ENCODE measurements around the gene STIMATE. TPM values are rescaled to one million over a fixed set of nuclear protein-coding genes. Genes with fewer than 3 reads are reported as not detected.

STIMATE gene
- total RNA-seq, 1 donor: 18.5 TPM

DNA sequence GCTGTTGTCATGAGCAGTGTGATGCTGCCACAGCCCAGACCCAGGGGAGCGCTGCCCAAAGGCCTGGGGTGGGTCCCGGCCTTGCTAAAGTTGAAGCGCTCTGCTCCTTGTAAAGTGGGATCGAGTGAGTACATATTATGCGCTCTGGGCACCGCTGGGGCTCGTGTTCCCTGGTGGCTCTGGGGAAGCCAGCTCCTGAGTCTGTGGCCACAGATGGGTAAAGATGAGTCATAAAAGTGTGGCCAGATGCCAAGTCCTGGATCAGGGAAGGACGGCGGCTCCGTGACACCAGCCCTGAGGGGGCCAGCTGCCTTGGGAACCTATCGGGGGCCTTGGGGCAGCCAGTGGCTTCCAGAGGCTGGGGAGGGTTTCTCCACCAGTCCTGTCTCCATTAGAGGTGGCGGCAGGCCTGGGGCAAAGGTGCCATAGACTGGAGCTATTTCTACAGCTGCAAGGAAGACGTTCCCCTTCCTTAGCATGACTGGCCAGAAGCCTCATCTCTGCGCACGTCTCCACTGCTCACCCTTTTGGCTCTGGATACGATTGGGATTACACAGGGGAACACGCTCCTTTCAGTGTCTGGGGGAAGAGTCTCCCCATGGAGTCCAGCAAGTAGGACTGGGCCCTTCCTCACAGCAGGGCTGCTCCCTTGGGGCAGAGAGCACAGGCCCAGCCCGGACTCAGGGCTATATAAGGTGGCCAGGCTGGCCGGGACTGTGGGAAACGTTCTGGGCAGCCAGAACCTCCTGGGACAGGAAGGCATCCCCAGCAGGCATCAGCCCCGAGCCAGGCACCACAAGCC is 65.6 kb downstream of the STIMATE start:
- DNase-seq (ENCODE audit: insufficient read length, low spot score, missing footprints): peak; percentile 97
- Histone ChIP-seq H3K4me1 (ENCODE audit: insufficient read depth, low read length) (peaks cover 21% of the 10 kb centered on the region), H3K9me3 (ENCODE audit: low read depth, low read length) (no peaks in the 10 kb centered on the region), H3K36me3 (ENCODE audit: insufficient read depth, low read length) (no peaks in the 10 kb centered on the region), H3K79me2 (ENCODE audit: insufficient read depth, low read length) (no peaks in the 10 kb centered on the region), H2AFZ (ENCODE audit: low read length) (no peak overlapping the region), H3K27ac (ENCODE audit: low read depth, low read length) (peak overlapping the region; percentile 23), H3K4me3 (ENCODE audit: insufficient read depth, low read length) (no peak overlapping the region), H4K20me1 (ENCODE audit: insufficient read depth, low read length) (peaks cover 8% of the 10 kb centered on the region), H3K27me3 (ENCODE audit: insufficient read depth, low read length) (no peaks in the 10 kb centered on the region), H3K4me2 (ENCODE audit: insufficient read depth, low read length) (peak overlapping the region; percentile 52)
- no peak for TF ChIP-seq CTCF (IDR thresholded peaks at IDR 0.05; ENCODE audit: extremely low read depth, low read depth, low read length)

- Histone ChIP-seq H3K79me2 (ENCODE audit: insufficient read depth, low read length) (no peaks in the 10 kb centered on the region), H3K9me3 (ENCODE audit: low read depth, low read length) (no peaks in the 10 kb centered on the region), H3K27ac (ENCODE audit: low read depth, low read length) (no peak within 1 kb of the TSS), H3K27me3 (ENCODE audit: insufficient read depth, low read length) (no peaks in the 10 kb centered on the region), H3K36me3 (ENCODE audit: insufficient read depth, low read length) (no peaks in the 10 kb centered on the region), H4K20me1 (ENCODE audit: insufficient read depth, low read length) (peaks cover 8% of the 10 kb centered on the region), H3K4me3 (ENCODE audit: insufficient read depth, low read length) (no peak within 1 kb of the TSS), H2AFZ (ENCODE audit: low read length) (no peak within 1 kb of the TSS), H3K4me2 (ENCODE audit: insufficient read depth, low read length) (peak within 1 kb of the TSS; percentile 52), H3K4me1 (ENCODE audit: insufficient read depth, low read length) (peaks cover 21% of the 10 kb centered on the region)
- DNase-seq (ENCODE audit: insufficient read length, low spot score, missing footprints): peak; percentile 90
- TF ChIP-seq CTCF (IDR thresholded peaks at IDR 0.05; ENCODE audit: extremely low read depth, low read depth, low read length): no peak
These were observed 66.7 kb downstream of the STIMATE start, which contains the start of gene ITIH4 for GRCh38 chr3:52830535-52831258. TSS of gene ITIH4 (minus strand) at chr3:52830672. CDS start at chr3:52830642, 30 bp downstream.

DNA sequence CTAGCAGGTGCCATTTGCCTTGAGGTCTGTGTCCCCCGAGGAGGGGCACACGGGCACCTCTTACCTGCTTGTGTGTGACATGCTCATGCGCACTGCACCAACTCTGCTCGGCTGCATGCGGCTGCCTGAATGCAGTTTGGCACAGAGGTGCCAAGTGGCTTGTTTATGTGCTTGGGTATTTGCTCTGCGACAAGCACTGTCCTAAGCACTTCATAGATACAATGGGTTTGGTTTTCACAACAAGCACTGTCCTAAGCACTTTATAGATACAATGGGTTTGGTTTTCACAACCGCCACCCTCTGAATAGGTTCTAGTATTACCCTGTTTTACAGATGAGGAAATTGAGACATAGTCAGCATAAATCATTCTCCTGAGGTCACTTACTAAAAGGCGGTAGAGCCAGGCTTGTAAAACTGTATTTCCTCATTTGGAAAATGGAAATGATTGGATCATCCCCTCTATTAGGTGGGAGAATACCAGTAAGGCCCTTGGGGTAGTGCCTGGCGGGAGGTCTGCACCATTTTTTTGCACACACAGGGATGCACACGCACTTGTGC is 67.4 kb downstream of the STIMATE start:
- Histone ChIP-seq H3K4me3 (ENCODE audit: insufficient read depth, low read length) (no peak overlapping the region), H3K79me2 (ENCODE audit: insufficient read depth, low read length) (no peaks in the 10 kb centered on the region), H3K36me3 (ENCODE audit: insufficient read depth, low read length) (no peaks in the 10 kb centered on the region), H2AFZ (ENCODE audit: low read length) (no peak overlapping the region), H4K20me1 (ENCODE audit: insufficient read depth, low read length) (peaks cover 8% of the 10 kb centered on the region), H3K4me2 (ENCODE audit: insufficient read depth, low read length) (no peak overlapping the region), H3K4me1 (ENCODE audit: insufficient read depth, low read length) (peaks cover 21% of the 10 kb centered on the region), H3K27ac (ENCODE audit: low read depth, low read length) (no peak overlapping the region), H3K27me3 (ENCODE audit: insufficient read depth, low read length) (no peaks in the 10 kb centered on the region), H3K9me3 (ENCODE audit: low read depth, low read length) (no peaks in the 10 kb centered on the region)
- no peak for TF ChIP-seq CTCF (IDR thresholded peaks at IDR 0.05; ENCODE audit: extremely low read depth, low read depth, low read length)
- peak; percentile 57 for DNase-seq (ENCODE audit: insufficient read length, low spot score, missing footprints)

DNA sequence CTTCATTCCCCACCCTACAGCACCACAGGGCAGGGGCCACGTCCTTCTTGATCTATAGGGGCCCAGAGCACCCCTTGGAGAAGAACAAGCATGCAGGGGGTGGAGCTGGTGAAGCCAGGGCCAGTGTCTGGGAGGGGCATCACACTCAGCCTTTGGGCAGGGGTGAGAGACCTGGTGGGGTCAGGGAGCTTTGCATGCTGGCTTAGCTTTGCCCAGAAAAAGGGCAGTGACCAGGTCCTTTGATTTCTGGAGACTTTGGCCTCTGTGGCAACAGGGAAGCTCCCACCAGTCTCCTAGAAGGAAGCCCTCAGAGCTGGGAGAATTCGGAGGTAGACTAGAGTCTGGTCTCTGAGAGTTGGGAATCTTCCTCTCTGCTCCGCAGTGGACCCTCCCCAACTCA is 67.9 kb downstream of the STIMATE start:
- Histone ChIP-seq H2AFZ (ENCODE audit: low read length) (no peak overlapping the region), H3K4me1 (ENCODE audit: insufficient read depth, low read length) (peaks cover 21% of the 10 kb centered on the region)
- TF ChIP-seq CTCF (IDR thresholded peaks at IDR 0.05; ENCODE audit: extremely low read depth, low read depth, low read length): no peak

More for the DNA sequence above, 67.9 kb downstream of the STIMATE start:
- Histone ChIP-seq H3K4me3 (ENCODE audit: insufficient read depth, low read length) (no peak overlapping the region), H3K27me3 (ENCODE audit: insufficient read depth, low read length) (no peaks in the 10 kb centered on the region), H3K79me2 (ENCODE audit: insufficient read depth, low read length) (no peaks in the 10 kb centered on the region), H4K20me1 (ENCODE audit: insufficient read depth, low read length) (peaks cover 8% of the 10 kb centered on the region), H3K4me2 (ENCODE audit: insufficient read depth, low read length) (no peak overlapping the region), H3K36me3 (ENCODE audit: insufficient read depth, low read length) (no peaks in the 10 kb centered on the region), H3K27ac (ENCODE audit: low read depth, low read length) (no peak overlapping the region), H3K9me3 (ENCODE audit: low read depth, low read length) (no peaks in the 10 kb centered on the region)
- peak; percentile 43 for DNase-seq (ENCODE audit: insufficient read length, low spot score, missing footprints)
